Measurements from ENCODE around the gene GNAS-AS1.

DNA sequence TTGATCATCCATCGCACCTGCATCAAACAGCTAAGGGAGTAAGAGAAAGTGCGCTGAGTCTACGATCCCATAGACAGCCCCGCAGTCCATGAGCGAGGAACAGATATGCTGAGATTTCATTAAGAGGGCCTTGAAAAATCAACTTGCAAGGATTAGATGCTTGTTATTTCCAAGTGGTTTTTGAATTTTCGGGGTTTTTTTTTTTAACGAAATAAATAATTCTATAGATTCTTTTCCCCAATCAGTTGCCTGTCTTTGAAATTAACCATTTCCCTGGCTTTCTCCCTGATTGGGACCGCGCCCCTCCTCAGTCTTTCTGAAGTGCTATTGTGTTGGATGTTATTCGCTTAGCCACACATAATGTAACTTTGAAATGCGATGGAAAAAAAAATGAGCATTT, 48.6 kb downstream of the GNAS-AS1 start:
- TF ChIP-seq POLR2A (IDR thresholded peaks at IDR 0.05; ENCODE audit: low read depth, low read length) (no peak), POLR2AphosphoS5 (IDR thresholded peaks at IDR 0.05; ENCODE audit: low read depth, low read length) (no peak)

Measured in GM12892 (cell line).